HG03139 (cell line): ENCODE results near the gene KRT4.
"Not testable (repeated sequence)": the region's sequence is repeated elsewhere in the genome, so short reads cannot be mapped to it uniquely, and the experiment has no call there.

Experiments
- ATAC-seq: cut with Tn5 transposase; IDR thresholded peaks from one replicate; pipeline ENCODE4 v1.9.1; 2021; ENCODE audit not compliant: unreplicated experiment

KRT4 gene

DNA sequence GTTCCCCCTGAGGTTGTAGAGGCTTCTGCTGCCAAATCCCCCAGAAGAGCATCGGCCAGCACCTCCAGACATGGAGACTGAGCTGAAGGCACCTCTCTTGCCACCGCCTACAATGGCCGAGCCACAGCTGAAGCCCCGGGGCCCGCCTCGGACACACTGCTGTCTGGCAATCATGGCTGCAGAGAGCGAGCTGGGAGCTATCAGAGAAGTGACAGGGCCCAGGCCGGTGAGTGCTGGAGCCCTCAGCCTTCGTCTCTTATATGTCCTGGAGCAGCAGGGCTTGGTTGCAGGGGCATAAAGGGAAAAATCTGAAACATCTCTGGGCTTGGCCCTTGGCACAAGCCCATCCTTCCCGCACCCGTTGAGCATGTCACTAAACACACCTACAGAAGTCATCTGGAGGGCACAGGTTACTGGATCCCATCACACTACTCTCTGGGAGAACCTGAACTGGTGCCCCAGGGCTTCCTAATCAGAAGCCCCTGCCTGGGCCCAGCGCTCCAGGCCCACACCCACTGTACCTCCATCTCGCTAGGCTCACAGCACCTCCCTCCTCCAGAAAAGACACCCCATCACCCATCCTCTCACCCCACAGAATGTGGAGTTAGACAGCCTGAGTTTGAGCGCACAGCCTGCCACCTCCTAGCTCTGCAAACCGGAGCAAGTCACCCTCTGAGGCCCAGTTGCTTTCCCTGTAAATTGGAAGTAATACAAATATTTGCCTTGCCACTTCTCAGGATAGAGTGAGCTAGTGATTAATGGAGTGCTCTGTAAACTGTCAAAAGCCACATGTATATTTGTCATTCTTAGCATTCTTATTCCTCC, at the start of gene KRT4:
Gene KRT4 (minus strand): TSS at position 232 of the 825 bp plus-strand sequence. CDS start 58 bp downstream, at position 174.
- ATAC-seq = no peak

GRCh38 chr12:52862023-52862422, 48.1 kb upstream of the KRT4 start:
- no peak for ATAC-seq

DNA sequence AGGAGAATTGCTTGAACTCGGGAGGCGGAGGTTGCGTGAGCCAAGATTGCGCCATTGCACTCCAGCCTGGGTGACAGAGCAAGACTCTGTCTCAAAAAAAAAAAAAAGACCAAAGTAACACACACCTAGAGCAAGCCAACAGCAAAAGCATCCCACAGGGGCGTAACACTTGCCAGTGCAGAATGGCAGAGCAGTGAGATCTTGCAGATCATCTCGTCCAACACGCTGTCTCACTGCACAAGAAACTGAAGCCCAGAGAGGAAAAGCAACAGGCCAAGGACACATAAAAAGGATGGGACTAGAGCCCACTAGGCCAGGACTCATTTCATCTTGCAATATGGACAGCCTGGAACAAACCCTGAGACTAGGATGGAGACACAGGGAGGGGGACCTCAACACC, 47.6 kb upstream of the KRT4 start:
- no peak for ATAC-seq

- ATAC-seq = no peak
Measured at GRCh38 chr12:52860102-52860823, 46.3 kb upstream of the KRT4 start.

DNA sequence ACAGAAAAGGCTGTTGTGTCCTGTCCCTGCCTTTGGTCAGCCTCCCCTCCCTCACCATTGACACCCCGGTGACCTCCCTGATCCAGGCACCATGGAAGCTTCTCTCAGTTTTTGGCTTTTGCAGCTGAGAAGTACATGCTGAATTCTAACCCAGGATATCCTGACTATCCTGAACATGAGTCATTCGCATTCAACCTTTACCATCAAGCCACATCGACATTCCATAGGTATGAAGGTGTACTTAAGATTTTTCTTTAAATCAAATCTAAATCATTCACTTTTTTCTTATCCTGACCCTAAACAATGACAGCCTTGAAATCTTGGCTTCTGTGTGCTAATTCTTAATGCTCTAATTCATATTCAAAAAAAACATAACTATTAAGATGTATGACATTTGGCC, 43.6 kb upstream of the KRT4 start:
- ATAC-seq = no peak

GRCh38 chr12:52856787-52857186, 42.9 kb upstream of the KRT4 start:
- no peak for ATAC-seq

DNA sequence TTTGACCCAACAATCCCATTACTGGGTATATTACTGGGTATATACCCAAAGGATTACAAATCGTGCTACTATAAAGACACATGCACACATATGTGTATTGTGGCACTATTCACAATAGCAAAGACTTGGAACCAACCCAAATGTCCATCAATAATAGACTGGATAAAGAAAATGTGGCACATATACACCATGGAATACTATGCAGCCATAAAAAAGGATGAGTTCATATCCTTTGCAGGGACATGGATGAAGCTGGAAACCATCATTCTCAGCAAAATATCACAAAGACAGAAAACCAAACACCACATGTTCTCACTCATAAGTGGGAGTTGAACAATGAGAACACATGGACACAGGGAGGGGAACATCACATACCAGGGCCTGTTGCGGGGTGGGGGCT, 42.2 kb upstream of the KRT4 start:
- ATAC-seq = not testable (repeated sequence)

DNA sequence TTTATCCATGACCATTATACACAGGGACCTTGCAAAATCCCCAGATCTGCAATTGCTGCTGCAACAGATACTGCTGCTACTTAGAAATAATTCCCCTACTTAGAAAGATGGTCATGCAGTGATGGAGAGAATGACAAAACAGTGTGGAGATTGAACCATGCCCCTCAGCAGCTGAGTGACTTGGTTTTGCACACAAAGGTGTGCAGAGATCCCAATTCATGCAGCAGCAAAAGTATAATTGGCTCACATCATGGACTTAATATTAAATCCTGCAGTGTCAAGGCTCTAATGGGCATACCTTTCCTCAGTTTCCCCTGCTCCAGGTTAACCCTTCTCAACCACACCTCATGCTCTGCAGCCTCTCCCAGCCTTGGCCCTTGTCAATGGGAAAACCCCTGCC, 37.9 kb upstream of the KRT4 start:
- no peak for ATAC-seq

GRCh38 chr12:52850681-52851080, 36.8 kb upstream of the KRT4 start:
- ATAC-seq = no peak

DNA sequence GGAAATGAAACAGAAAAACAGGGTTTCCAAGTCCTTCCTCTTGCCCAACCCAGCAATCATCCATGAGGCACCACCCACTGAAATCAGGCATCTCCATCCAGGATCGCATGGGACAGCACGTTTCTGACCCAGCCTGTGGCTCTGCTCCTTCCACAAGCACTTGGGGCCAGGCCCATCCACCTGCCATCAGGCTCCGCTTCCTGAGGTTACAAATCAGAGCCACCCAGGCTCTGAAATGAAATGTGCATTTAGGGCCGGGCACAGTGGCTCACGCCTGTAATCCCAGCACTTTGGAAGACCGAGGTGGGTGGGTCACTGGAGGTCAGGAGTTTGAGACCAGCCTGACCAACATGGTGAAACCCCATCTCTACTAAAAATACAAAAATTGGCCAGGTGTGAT, 35.6 kb upstream of the KRT4 start:
- ATAC-seq = no peak

- no peak for ATAC-seq
Measured at GRCh38 chr12:52848661-52849255, 34.8 kb upstream of the KRT4 start, which contains the start of gene KRT78. Gene KRT78, minus strand, starts transcription at chr12:52848994. Its CDS starts 64 bp downstream, at chr12:52848930.

GRCh38 chr12:52847335-52848102, 33.6 kb upstream of the KRT4 start:
- no peak for ATAC-seq

DNA sequence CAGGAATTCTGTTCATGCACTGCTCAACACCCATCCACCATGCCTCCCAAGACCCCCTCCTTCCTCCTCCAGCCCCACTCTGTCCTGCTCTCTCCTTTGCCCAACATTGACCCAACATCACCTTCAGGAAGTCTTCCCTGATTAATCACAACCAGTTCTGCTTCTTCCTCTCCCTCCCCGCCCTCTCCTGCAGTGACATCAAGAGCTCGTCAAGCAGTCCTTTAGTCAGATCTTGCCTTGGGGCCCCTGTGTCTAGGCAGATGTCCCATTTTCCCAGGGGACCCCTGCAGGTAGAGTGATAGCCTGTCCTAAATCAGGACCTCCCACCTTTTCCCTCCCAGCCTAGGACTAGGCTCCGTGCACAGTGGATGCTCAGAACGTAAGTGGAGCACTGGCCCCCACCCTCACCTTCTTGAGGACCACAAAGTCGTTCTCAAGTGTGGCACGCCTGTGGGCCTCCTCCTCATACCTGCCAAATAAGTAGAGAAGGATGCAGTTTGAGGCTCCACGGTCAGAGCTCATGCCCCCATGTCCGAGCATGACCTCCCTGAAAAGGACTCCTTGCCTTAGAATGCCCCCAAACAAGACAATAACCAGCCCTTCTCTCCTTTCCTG, 32.5 kb upstream of the KRT4 start:
- no peak for ATAC-seq

GRCh38 chr12:52845946-52846345, 32.0 kb upstream of the KRT4 start:
- ATAC-seq = no peak

- ATAC-seq = no peak
Measured at GRCh38 chr12:52844386-52844785, 30.5 kb upstream of the KRT4 start.

GRCh38 chr12:52839436-52840105, 25.7 kb upstream of the KRT4 start:
- ATAC-seq = no peak

DNA sequence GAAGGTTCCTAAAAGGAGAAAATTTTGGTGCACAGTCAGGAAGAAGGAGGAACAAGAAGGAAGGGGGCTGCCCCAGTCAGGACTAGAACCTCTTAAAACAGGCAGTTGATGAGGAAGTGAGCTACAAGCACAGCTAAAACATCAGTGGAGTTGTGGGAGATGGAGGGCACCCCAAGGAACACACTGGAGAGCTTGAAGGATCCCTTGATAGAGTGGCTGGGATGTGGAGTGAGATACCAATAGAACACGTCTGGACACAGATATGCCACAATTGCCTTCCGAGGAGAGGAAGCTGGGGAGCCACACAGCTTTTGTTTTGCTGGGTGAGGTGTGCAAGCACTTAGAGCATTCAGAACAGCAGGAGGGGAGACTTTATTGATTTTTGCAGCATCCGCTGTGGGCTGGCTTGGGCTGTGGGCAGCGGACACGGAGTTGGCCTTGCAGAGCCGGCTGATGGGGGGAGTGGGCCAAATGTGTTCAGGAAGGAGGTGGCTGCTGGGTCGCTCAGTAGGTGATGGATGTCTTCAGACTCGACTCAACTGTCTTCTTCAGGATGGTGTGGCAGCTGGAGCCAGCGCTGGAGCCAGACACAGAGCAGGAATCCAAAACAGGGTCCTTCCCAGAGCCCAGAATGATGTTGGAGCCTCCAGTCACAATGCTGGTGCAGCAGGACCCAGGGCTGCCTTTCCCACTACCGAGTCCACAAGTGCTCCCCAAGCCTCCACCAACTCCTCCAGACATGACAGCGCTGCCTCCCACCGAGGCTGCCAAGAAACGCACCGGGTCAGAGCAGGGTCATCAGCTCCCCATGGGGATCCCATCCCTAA, 24.9 kb upstream of the KRT4 start:
- ATAC-seq = no peak

- ATAC-seq = no peak
Measured at GRCh38 chr12:52837781-52838608, 24.1 kb upstream of the KRT4 start.

DNA sequence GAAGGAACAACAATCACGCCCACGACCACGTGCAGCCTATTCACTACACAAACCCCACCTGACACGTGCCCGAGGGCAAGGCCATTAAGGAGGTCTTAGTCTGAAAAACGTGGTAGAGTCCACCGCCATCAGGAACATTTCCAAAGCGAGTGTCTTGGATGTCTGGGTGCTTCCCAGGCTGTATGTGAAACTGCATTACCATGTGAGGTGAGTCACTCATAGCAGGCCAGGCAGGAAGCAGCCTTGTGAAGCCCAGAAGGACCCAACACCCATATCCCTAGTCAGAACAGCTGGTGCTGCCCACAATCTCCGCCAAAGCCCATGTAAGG, 23.5 kb upstream of the KRT4 start:
- ATAC-seq = no peak
